Type B pancreatic cell (in vitro differentiated cells): Measurements from ENCODE around the gene VPS35. TPM values are rescaled to one million over a fixed set of nuclear protein-coding genes. Genes with fewer than 3 reads are reported as not detected.

Experiments used
- DNase-seq: peaks from one replicate; pipeline ENCODE4 v3.0.0; 2021; ENCODE audit warnings: mixed read lengths; ENCODE audit not compliant: unreplicated experiment; ENCODE audit errors: extremely low spot score
- H3K27ac Mint-ChIP-seq: 2 replicates; pipeline ENCODE4 v1.8.0; 2021; ENCODE audit warnings: mild to moderate bottlenecking, mixed read lengths
- H3K27me3 Mint-ChIP-seq: 2 replicates; pipeline ENCODE4 v1.8.0; 2021; ENCODE audit warnings: mixed read lengths
- H3K36me3 Mint-ChIP-seq: 2 replicates; pipeline ENCODE4 v1.8.0; 2021; ENCODE audit warnings: mixed read lengths
- H3K4me1 Mint-ChIP-seq: one replicate; pipeline ENCODE4 v1.8.0; 2021; ENCODE audit warnings: mixed read lengths; ENCODE audit not compliant: unreplicated experiment
- H3K4me3 Mint-ChIP-seq: 2 replicates; pipeline ENCODE4 v1.8.0; 2021; ENCODE audit warnings: mild to moderate bottlenecking, mixed read lengths
- H3K9me3 Mint-ChIP-seq: 2 replicates; pipeline ENCODE4 v1.8.0; 2021; ENCODE audit warnings: mixed read lengths
- total RNA-seq: library from RNA; stranded (reverse); gene quantifications from 2 replicates; pipeline ENCODE4 v1.2.1, GENCODE V29; 2021; ENCODE audit warnings: low replicate concordance
- TF ChIP-seq, protein P1 (sequence below): fragments of 200-600 bp; sonication (generic); conservative IDR thresholded peaks from 2 replicates; pipeline ENCODE4 v1.5.0; 2021; ENCODE audit warnings: antibody characterized with exemption, mild to moderate bottlenecking

Gene VPS35
- total RNA-seq, 1 donor from 2014 or later: 125 TPM

- no peak for DNase-seq
- Mint-ChIP-seq H3K4me3 (no peak overlapping the region), H3K36me3 (peaks cover 14% of the 10 kb centered on the region), H3K27ac (no peak overlapping the region), H3K9me3 (no peaks in the 10 kb centered on the region), H3K27me3 (no peaks in the 10 kb centered on the region), H3K4me1 (no peaks in the 10 kb centered on the region)
- TF ChIP-seq, protein P1, sequence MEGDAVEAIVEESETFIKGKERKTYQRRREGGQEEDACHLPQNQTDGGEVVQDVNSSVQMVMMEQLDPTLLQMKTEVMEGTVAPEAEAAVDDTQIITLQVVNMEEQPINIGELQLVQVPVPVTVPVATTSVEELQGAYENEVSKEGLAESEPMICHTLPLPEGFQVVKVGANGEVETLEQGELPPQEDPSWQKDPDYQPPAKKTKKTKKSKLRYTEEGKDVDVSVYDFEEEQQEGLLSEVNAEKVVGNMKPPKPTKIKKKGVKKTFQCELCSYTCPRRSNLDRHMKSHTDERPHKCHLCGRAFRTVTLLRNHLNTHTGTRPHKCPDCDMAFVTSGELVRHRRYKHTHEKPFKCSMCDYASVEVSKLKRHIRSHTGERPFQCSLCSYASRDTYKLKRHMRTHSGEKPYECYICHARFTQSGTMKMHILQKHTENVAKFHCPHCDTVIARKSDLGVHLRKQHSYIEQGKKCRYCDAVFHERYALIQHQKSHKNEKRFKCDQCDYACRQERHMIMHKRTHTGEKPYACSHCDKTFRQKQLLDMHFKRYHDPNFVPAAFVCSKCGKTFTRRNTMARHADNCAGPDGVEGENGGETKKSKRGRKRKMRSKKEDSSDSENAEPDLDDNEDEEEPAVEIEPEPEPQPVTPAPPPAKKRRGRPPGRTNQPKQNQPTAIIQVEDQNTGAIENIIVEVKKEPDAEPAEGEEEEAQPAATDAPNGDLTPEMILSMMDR: no peak
Measured at GRCh38 chr16:46700048-46700447, 11.1 kb upstream of the VPS35 start.

DNA sequence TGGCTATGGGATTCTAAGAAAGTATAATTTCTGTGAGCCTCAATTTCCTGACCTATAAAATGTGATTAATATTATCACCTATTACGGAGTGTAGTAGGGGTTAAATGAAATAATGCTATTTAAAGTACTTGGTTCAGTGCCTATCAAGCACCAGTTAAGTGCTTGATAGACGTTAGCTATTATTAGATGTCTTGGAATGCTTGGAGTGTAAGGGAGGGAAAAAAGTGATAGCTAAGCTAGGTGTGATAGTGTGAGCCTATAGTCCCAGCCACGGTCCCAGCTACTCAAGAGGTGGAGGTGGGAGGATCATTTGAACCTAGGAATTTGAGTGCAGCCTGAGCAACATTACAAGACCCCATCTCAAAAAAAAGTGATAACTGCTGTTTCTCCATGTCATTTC is 8.0 kb upstream of the VPS35 start:
- H3K27me3 Mint-ChIP-seq: no peaks in the 10 kb centered on the region
- peaks cover 19% of the 10 kb centered on the region for H3K36me3 Mint-ChIP-seq
- H3K4me1 Mint-ChIP-seq: peaks cover 4% of the 10 kb centered on the region
- no peak for DNase-seq
- no peaks in the 10 kb centered on the region for H3K9me3 Mint-ChIP-seq
- TF ChIP-seq, protein P1: no peak
- no peak overlapping the region for H3K4me3 Mint-ChIP-seq
- no peak overlapping the region for H3K27ac Mint-ChIP-seq

- Mint-ChIP-seq H3K36me3 (peaks cover 19% of the 10 kb centered on the region), H3K4me1 (peaks cover 14% of the 10 kb centered on the region)
Measured at GRCh38 chr16:46695937-46696336, 7.0 kb upstream of the VPS35 start.

GRCh38 chr16:46693598-46693997 is 4.6 kb upstream of the VPS35 start:
- H3K4me1 Mint-ChIP-seq: peaks cover 14% of the 10 kb centered on the region

More at GRCh38 chr16:46695937-46696336, 7.0 kb upstream of the VPS35 start:
- H3K27ac Mint-ChIP-seq: no peak overlapping the region
- no peak overlapping the region for H3K4me3 Mint-ChIP-seq
- TF ChIP-seq, protein P1: no peak
- H3K27me3 Mint-ChIP-seq: no peaks in the 10 kb centered on the region
- H3K9me3 Mint-ChIP-seq: no peaks in the 10 kb centered on the region
- DNase-seq: no peak

GRCh38 chr16:46691726-46692125 is 2.7 kb upstream of the VPS35 start:
- no peaks in the 10 kb centered on the region for H3K27me3 Mint-ChIP-seq
- no peaks in the 10 kb centered on the region for H3K9me3 Mint-ChIP-seq
- peaks cover 29% of the 10 kb centered on the region for H3K4me1 Mint-ChIP-seq
- DNase-seq: no peak
- TF ChIP-seq, protein P1: no peak
- H3K4me3 Mint-ChIP-seq: no peak overlapping the region
- peak overlapping the region; percentile 40 for H3K27ac Mint-ChIP-seq
- peaks cover 16% of the 10 kb centered on the region for H3K36me3 Mint-ChIP-seq

More at GRCh38 chr16:46693598-46693997, 4.6 kb upstream of the VPS35 start:
- H3K27ac Mint-ChIP-seq: no peak overlapping the region
- TF ChIP-seq, protein P1: no peak
- H3K36me3 Mint-ChIP-seq: peaks cover 19% of the 10 kb centered on the region
- H3K9me3 Mint-ChIP-seq: no peaks in the 10 kb centered on the region
- no peak for DNase-seq
- no peaks in the 10 kb centered on the region for H3K27me3 Mint-ChIP-seq
- H3K4me3 Mint-ChIP-seq: no peak overlapping the region
